ENCODE results near the gene VARS2.

The VARS2 gene

DNA sequence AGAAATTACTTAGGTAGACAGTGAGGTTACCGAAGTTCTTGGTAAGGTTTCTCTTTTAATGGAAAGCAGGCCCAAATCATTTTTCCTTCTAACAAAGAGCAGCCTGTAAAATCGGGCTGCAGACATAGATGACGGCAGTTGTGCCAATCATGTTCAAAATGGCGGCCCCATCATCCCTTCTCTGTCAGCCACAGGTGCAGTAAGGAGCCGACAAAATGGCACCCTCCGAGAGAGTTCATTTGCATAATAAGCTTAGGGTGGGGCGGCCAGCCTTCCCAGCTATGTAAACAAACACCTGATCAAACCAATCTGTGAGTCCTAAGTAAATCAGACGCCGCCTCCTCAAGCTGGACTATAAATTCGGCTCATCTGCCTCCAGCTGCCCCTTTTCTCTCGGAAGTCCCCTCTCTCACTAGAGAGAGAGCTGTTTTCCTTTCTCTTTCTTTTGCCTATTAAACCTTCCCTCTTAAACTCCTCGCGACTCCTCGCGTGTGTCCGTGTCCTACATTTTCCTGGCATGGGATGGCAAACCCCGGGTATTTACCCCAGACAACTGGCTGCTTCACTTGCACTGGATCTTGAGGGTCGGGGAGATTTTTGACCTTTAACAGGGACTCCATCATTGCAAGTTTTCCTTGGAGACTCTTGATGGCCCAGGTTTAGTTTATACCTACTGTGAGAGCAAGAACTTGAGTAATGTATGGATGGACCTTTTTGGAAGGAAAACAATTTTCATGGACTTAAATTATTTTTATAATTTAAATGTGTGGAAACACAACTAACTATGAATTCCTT is 38.6 kb upstream of the VARS2 start:
- TF ChIP-seq, protein P1, sequence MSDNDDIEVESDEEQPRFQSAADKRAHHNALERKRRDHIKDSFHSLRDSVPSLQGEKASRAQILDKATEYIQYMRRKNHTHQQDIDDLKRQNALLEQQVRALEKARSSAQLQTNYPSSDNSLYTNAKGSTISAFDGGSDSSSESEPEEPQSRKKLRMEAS (IDR thresholded peaks at IDR 0.05) = no peak
- TF ChIP-seq TEAD4 (IDR thresholded peaks at IDR 0.05) (no peak), ZBTB7A (IDR thresholded peaks at IDR 0.05; ENCODE audit: low read depth) (no peak), CREB1 (IDR thresholded peaks at IDR 0.05; ENCODE audit: low read depth) (no peak), YY1 (IDR thresholded peaks at IDR 0.05; ENCODE audit: low read depth) (no peak), TAF1 (IDR thresholded peaks at IDR 0.05; ENCODE audit: low read depth) (no peak), EGR1 (IDR thresholded peaks at IDR 0.05) (no peak), FOXM1 (IDR thresholded peaks at IDR 0.05; ENCODE audit: borderline replicate concordance, low read depth) (no peak), EP300 (IDR thresholded peaks at IDR 0.05; ENCODE audit: borderline replicate concordance) (no peak)
- TF ChIP-seq, protein P2, sequence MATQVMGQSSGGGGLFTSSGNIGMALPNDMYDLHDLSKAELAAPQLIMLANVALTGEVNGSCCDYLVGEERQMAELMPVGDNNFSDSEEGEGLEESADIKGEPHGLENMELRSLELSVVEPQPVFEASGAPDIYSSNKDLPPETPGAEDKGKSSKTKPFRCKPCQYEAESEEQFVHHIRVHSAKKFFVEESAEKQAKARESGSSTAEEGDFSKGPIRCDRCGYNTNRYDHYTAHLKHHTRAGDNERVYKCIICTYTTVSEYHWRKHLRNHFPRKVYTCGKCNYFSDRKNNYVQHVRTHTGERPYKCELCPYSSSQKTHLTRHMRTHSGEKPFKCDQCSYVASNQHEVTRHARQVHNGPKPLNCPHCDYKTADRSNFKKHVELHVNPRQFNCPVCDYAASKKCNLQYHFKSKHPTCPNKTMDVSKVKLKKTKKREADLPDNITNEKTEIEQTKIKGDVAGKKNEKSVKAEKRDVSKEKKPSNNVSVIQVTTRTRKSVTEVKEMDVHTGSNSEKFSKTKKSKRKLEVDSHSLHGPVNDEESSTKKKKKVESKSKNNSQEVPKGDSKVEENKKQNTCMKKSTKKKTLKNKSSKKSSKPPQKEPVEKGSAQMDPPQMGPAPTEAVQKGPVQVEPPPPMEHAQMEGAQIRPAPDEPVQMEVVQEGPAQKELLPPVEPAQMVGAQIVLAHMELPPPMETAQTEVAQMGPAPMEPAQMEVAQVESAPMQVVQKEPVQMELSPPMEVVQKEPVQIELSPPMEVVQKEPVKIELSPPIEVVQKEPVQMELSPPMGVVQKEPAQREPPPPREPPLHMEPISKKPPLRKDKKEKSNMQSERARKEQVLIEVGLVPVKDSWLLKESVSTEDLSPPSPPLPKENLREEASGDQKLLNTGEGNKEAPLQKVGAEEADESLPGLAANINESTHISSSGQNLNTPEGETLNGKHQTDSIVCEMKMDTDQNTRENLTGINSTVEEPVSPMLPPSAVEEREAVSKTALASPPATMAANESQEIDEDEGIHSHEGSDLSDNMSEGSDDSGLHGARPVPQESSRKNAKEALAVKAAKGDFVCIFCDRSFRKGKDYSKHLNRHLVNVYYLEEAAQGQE (IDR thresholded peaks at IDR 0.05; ENCODE audit: low read depth) = no peak

DNA sequence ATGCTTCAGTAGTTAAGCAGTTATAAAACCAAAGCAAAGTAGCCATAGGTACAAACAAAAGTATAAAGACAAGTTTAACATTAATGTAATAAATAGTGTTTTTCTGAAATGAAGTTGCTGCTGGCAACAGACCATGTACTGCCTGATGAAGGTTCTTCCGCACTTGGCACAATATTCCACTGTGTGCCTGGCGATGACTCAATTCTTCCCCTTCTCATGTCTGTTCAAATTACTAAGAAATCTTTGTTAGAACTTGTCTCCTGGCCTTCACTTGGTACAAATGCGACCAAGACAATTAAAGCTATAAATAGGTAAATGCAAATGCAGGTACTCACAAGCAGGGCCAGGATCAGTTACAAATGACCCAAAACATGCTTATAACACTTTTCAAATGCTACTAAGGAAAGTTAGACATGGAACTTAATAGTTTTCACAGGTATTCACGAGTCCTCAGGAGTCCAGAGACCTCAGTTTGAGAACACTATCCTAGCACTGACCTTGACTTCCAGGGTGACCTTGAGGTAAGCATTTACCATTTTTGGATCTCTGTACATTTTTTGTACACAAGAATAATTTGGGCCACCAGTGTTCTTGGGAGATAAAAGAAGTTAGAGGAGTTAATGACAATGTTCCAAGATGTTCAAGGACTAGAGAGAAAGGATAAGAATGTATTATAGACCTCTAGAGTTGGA is 37.9 kb upstream of the VARS2 start:
- TF ChIP-seq CEBPB (IDR thresholded peaks at IDR 0.05) (no peak), RAD21 (IDR thresholded peaks at IDR 0.05; ENCODE audit: low read depth) (no peak), TCF12 (IDR thresholded peaks at IDR 0.05; ENCODE audit: low read depth) (no peak), FOXM1 (IDR thresholded peaks at IDR 0.05; ENCODE audit: borderline replicate concordance, low read depth) (no peak), ZBTB7A (IDR thresholded peaks at IDR 0.05; ENCODE audit: low read depth) (no peak), TAF1 (IDR thresholded peaks at IDR 0.05; ENCODE audit: low read depth) (no peak), EP300 (IDR thresholded peaks at IDR 0.05; ENCODE audit: borderline replicate concordance) (peak; percentile 52; the same call in 1 of the 2 replicates), TEAD4 (IDR thresholded peaks at IDR 0.05) (peak; percentile 23; the same call in 1 of the 2 replicates), CREB1 (IDR thresholded peaks at IDR 0.05; ENCODE audit: low read depth) (no peak), EGR1 (IDR thresholded peaks at IDR 0.05) (no peak), NFIC (IDR thresholded peaks at IDR 0.05) (peak; percentile 76)
- TF ChIP-seq, protein P2 (IDR thresholded peaks at IDR 0.05; ENCODE audit: low read depth) = no peak
- TF ChIP-seq, protein P3, sequence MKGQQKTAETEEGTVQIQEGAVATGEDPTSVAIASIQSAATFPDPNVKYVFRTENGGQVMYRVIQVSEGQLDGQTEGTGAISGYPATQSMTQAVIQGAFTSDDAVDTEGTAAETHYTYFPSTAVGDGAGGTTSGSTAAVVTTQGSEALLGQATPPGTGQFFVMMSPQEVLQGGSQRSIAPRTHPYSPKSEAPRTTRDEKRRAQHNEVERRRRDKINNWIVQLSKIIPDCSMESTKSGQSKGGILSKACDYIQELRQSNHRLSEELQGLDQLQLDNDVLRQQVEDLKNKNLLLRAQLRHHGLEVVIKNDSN (IDR thresholded peaks at IDR 0.05) = no peak
- TF ChIP-seq, protein P1 (IDR thresholded peaks at IDR 0.05) = no peak

DNA sequence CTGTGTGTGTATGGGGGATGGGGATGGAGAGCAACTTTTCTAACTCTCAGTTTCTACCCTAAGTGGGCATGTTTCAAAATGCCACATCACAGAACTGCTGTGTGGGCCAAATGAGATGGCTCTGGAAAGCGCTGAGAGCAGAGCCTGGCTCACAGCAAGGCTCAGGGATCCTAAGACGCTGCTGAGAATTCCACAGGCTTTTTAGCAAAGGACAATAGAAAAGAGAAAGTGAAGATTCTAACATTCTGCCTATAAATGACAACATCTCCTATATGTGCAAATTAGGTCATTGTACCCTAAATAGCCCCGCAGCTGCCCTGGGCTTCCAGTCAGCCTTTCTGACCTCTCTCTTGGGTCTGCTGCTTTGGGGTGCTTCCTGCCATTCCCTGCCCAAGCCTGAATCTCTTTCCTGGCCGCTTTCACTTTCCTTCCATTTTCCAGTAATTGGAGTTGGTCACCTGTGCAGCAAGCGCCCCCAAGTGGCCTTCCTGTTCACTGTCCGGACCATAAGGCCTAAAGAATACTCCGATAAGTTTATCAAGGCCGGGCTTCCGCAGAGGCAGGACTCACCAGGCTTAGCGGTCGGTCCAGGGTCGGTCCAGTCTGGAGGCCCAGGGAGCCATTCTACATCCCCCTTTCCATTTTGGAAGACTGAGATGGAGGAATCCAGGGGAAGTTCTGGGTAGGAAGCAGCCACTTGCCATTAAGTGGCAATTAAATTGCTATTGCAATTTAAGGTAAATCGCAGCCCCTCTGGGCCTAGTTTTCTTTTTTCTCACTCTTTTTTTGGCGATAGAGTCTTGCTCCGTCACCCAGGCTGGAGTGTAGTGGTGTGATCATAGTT is 36.4 kb upstream of the VARS2 start:
- TF ChIP-seq TCF12 (IDR thresholded peaks at IDR 0.05; ENCODE audit: low read depth) (0 out of 2 replicates have a peak, but pooled peaks have one; percentile 23), FOXM1 (IDR thresholded peaks at IDR 0.05; ENCODE audit: borderline replicate concordance, low read depth) (peak; percentile 17; the same call in 1 of the 2 replicates), TEAD4 (IDR thresholded peaks at IDR 0.05) (no peak), EGR1 (IDR thresholded peaks at IDR 0.05) (no peak), RAD21 (IDR thresholded peaks at IDR 0.05; ENCODE audit: low read depth) (peak; percentile 100), EP300 (IDR thresholded peaks at IDR 0.05; ENCODE audit: borderline replicate concordance) (peak; percentile 31; the same call in 1 of the 2 replicates), CREB1 (IDR thresholded peaks at IDR 0.05; ENCODE audit: low read depth) (no peak)
- TF ChIP-seq, protein P3 (IDR thresholded peaks at IDR 0.05) = no peak
- TF ChIP-seq, protein P2 (IDR thresholded peaks at IDR 0.05; ENCODE audit: low read depth) = no peak

All from Ishikawa (cell line).